Astrocyte of the spinal cord (primary cell): Measurements from ENCODE around the gene KPNA4.
"Not testable (repeated sequence)": the region's sequence is repeated elsewhere in the genome, so short reads cannot be mapped to it uniquely, and the experiment has no call there.

Experiments used
- DNase-seq: peaks from one replicate; pipeline ENCODE4 v3.0.0; 2011; ENCODE audit warnings: low read depth, low spot score
- H3K4me3 ChIP-seq: 2 replicates; pipeline ENCODE4 v1.5.1; 2011; ENCODE audit warnings: low read depth, mild to moderate bottlenecking, low read length, moderate library complexity
- in situ Hi-C: cut with HindIII; loops from 2 replicates; pipeline ENCODE4 v1.10.0; 2017; ENCODE audit warnings: low sequenced_read_pairs
- TF ChIP-seq, protein P1 (sequence below): IDR thresholded peaks from 2 replicates; pipeline ENCODE4 v1.5.1; 2012; ENCODE audit warnings: low read depth, mild to moderate bottlenecking, low read length, inconsistent platforms

KPNA4 gene

DNA sequence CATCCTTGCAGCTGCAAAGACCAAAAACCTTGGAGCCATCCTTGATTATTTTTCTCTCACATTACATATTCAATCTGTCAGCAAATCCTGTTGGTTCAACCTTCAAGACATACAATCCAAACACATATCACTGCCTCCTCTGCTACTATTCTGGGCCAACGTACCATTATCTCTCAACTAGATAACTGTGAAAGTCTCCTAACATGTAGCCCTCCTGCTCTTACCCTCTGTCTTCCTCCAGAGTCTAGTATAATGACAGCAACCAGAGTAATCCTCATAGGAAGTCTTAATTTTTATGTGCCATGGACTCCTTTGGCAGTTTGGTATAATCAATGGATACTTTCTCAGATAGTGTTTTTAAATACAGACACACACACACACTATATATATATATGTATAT is 27.6 kb downstream of the KPNA4 start:
- in situ Hi-C loops, result no loop called here
- H3K4me3 ChIP-seq, result no peak overlapping the region
- DNase-seq, result no peak
- TF ChIP-seq, protein P1, sequence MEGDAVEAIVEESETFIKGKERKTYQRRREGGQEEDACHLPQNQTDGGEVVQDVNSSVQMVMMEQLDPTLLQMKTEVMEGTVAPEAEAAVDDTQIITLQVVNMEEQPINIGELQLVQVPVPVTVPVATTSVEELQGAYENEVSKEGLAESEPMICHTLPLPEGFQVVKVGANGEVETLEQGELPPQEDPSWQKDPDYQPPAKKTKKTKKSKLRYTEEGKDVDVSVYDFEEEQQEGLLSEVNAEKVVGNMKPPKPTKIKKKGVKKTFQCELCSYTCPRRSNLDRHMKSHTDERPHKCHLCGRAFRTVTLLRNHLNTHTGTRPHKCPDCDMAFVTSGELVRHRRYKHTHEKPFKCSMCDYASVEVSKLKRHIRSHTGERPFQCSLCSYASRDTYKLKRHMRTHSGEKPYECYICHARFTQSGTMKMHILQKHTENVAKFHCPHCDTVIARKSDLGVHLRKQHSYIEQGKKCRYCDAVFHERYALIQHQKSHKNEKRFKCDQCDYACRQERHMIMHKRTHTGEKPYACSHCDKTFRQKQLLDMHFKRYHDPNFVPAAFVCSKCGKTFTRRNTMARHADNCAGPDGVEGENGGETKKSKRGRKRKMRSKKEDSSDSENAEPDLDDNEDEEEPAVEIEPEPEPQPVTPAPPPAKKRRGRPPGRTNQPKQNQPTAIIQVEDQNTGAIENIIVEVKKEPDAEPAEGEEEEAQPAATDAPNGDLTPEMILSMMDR, result no peak

GRCh38 chr3:160532371-160532770 is 33.0 kb downstream of the KPNA4 start:
- TF ChIP-seq, protein P1, result no peak
- in situ Hi-C loops, result no loop called here
- DNase-seq, result no peak
- no peak overlapping the region for H3K4me3 ChIP-seq

- in situ Hi-C loops, result no loop called here
- TF ChIP-seq, protein P1, result no peak
- H3K4me3 ChIP-seq, result no peak overlapping the region
- no peak for DNase-seq
Measured at GRCh38 chr3:160531311-160531710, 34.1 kb downstream of the KPNA4 start.

DNA sequence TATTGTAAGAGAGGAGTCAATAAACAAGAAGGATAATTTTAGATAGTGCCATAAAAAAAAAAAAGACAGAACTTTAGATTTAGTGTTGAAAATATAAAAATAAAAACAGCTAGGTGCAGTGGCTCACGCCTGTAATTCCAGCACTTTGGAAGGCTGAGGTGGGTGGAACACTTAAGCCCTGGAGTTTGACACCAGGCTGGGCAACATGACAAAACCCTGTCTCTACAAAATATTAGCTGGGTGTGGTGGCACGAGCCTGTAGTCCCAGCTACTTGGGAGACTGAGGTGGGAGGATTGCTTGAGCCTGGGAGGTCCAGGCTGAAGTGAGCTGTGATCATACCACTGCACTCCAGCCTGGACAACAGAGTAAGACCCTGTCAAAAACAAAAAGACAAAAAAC is 49.0 kb downstream of the KPNA4 start:
- DNase-seq, H3K4me3 ChIP-seq, in situ Hi-C loops: not testable (repeated sequence)

DNA sequence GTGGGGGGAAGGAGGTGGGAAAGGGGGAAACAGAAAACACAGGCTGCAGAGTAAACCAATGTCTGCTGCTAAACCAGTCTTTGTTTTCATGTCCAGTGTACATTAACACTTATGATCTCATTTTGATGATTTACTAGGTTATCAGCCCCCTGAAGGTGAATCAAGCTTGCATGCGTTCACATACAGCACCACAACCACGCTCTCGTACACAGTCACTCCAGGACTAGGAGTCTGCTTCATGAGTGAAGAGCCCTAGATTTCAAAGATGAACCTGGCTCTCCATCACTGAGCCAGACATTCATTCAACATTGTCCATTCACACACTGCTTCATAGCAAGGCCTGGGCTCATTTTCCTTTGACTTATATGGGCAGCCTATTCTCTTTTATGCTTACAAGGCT is 64.0 kb downstream of the KPNA4 start:
- in situ Hi-C loops, result no loop called here
- DNase-seq, result no peak
- no peak overlapping the region for H3K4me3 ChIP-seq
- TF ChIP-seq, protein P1, result no peak

- in situ Hi-C loops, result no loop called here
- DNase-seq, result no peak
- no peak overlapping the region for H3K4me3 ChIP-seq
- TF ChIP-seq, protein P1, result no peak
Measured at GRCh38 chr3:160498202-160498601, 67.2 kb downstream of the KPNA4 start.

- in situ Hi-C loops, result no loop called here
- no peak for DNase-seq
- no peak overlapping the region for H3K4me3 ChIP-seq
- TF ChIP-seq, protein P1, result no peak
Measured at GRCh38 chr3:160490166-160490565, 75.2 kb downstream of the KPNA4 start.
